ENCODE data around the gene ORC5.

Gene ORC5

DNA sequence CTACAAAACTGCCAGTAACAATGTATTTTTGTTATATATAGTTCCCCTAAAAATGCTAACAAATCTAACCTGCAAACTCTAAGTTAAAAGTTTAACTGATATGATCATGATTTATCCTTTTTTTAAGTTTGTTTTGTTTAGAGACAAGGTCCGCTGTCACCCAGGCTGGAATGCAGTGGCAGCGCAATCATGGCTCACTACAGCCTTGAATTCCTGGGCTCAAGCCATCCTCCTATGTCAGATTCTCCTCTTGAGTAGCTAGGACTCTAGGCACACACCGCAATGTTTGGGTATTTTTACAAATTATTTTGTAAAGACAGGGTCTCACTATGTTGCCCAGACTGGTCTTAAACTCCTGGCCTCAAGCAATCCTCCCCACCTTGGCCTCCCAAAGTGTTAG, 46.6 kb downstream of the ORC5 start (continued):
- TF ChIP-seq, protein P1, sequence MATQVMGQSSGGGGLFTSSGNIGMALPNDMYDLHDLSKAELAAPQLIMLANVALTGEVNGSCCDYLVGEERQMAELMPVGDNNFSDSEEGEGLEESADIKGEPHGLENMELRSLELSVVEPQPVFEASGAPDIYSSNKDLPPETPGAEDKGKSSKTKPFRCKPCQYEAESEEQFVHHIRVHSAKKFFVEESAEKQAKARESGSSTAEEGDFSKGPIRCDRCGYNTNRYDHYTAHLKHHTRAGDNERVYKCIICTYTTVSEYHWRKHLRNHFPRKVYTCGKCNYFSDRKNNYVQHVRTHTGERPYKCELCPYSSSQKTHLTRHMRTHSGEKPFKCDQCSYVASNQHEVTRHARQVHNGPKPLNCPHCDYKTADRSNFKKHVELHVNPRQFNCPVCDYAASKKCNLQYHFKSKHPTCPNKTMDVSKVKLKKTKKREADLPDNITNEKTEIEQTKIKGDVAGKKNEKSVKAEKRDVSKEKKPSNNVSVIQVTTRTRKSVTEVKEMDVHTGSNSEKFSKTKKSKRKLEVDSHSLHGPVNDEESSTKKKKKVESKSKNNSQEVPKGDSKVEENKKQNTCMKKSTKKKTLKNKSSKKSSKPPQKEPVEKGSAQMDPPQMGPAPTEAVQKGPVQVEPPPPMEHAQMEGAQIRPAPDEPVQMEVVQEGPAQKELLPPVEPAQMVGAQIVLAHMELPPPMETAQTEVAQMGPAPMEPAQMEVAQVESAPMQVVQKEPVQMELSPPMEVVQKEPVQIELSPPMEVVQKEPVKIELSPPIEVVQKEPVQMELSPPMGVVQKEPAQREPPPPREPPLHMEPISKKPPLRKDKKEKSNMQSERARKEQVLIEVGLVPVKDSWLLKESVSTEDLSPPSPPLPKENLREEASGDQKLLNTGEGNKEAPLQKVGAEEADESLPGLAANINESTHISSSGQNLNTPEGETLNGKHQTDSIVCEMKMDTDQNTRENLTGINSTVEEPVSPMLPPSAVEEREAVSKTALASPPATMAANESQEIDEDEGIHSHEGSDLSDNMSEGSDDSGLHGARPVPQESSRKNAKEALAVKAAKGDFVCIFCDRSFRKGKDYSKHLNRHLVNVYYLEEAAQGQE (tag by site-specific recombination; IDR thresholded peaks at IDR 0.05) = no peak
- TF ChIP-seq ZNF544 (tag by site-specific recombination; IDR thresholded peaks at IDR 0.05) (no peak), ZNF555 (tag by site-specific recombination; conservative IDR thresholded peaks at IDR 0.05) (no peak), SCRT1 (tag by site-specific recombination; IDR thresholded peaks at IDR 0.05; ENCODE audit: borderline replicate concordance) (no peak), ZNF837 (tag by site-specific recombination; IDR thresholded peaks at IDR 0.05) (no peak), ZNF112 (tag by site-specific recombination; IDR thresholded peaks at IDR 0.05) (no peak), GLIS1 (tag by site-specific recombination; IDR thresholded peaks at IDR 0.05) (no peak), ZNF335 (tag by site-specific recombination; conservative IDR thresholded peaks at IDR 0.05) (no peak)

GRCh38 chr7:104160375-104160774, 47.4 kb downstream of the ORC5 start:
- Histone ChIP-seq H3K36me3 (ENCODE audit: control insufficient read depth in 2 of 2, insufficient read depth in 1 of 2, low read length in 2 of 2) (peaks cover 8 to 13% of the 10 kb centered on the region in 2 experiments; a peak in 2 of 3 replicates), H3K4me3 (ENCODE audit: low read depth, low read length) (no peak overlapping the region), H3K27ac (ENCODE audit: extremely low read depth, low read depth, low read length) (no peak overlapping the region), H3K9me3 (ENCODE audit: control insufficient read depth, insufficient read depth, low read depth, low read length) (no peaks in the 10 kb centered on the region), H3K4me1 (ENCODE audit: control insufficient read depth, insufficient read depth, low read length) (no peaks in the 10 kb centered on the region)
- TF ChIP-seq ZNF626 (tag by site-specific recombination; IDR thresholded peaks at IDR 0.05) (no peak), ZNF404 (tag by site-specific recombination; IDR thresholded peaks at IDR 0.05) (no peak), ZNF266 (tag by site-specific recombination; IDR thresholded peaks at IDR 0.05; ENCODE audit: low read depth) (no peak), KLF7 (tag by site-specific recombination; IDR thresholded peaks at IDR 0.05; ENCODE audit: borderline replicate concordance) (no peak), ZNF654 (tag by site-specific recombination; IDR thresholded peaks at IDR 0.05; ENCODE audit: low read depth) (peak; percentile 33; the same call in 1 of the 2 replicates), ZNF335 (tag by site-specific recombination; conservative IDR thresholded peaks at IDR 0.05) (no peak)
- TF ChIP-seq, protein P2, sequence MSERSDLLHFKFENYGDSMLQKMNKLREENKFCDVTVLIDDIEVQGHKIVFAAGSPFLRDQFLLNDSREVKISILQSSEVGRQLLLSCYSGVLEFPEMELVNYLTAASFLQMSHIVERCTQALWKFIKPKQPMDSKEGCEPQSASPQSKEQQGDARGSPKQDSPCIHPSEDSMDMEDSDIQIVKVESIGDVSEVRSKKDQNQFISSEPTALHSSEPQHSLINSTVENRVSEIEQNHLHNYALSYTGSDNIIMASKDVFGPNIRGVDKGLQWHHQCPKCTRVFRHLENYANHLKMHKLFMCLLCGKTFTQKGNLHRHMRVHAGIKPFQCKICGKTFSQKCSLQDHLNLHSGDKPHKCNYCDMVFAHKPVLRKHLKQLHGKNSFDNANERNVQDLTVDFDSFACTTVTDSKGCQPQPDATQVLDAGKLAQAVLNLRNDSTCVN (tag by site-specific recombination; optimal IDR thresholded peaks at IDR 0.05) = no peak
- ChIA-PET CTCF (interaction anchor here (0.8 to 1.5 kb wide), 6 partner anchors 8 to 586 kb away, joined by 3 to 8 read pairs (median 4); no protein-coding TSS in a partner anchor), POLR2A (no interaction called here)

DNA sequence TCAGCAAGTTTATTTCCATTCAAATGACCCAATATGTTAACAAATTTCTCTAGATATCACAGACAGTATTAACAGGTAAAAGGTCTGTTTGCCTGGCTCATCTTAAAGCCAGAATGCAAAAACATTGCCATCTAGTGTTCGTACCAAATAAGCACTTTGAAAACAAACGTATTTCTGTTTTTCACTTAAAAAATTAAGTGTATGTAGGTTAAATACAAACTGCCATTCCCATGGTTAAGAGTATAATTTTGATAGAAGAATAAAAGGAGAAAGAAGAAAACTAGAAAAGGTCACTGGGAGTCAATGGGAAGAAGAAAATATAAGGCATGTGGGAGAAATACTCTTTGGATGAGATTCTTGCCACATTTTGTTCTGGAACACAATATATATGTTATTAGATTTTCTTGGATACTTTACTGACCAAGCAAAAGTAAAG, 51.0 kb downstream of the ORC5 start:
- Histone ChIP-seq H3K9me3 (ENCODE audit: control insufficient read depth, insufficient read depth, low read depth, low read length) (no peaks in the 10 kb centered on the region), H3K4me1 (ENCODE audit: control insufficient read depth, insufficient read depth, low read length) (no peaks in the 10 kb centered on the region), H3K36me3 (ENCODE audit: control insufficient read depth in 2 of 2, insufficient read depth in 1 of 2, low read length in 2 of 2) (no peaks in the 10 kb centered on the region; a peak in 1 of 3 replicates), H3K27ac (ENCODE audit: extremely low read depth, low read depth, low read length) (no peak overlapping the region), H3K4me3 (ENCODE audit: low read depth, low read length) (no peak overlapping the region)
- no peak for TF ChIP-seq ZNF324 (tag by site-specific recombination; IDR thresholded peaks at IDR 0.05)
- TF ChIP-seq ZNF654 (tag by site-specific recombination; IDR thresholded peaks at IDR 0.05; ENCODE audit: low read depth) = peak; percentile 62
- TF ChIP-seq SCRT1 (tag by site-specific recombination; IDR thresholded peaks at IDR 0.05; ENCODE audit: borderline replicate concordance) = no peak
- CTCF ChIA-PET = no interaction called here
- POLR2A ChIA-PET = no interaction called here

- no peaks in the 10 kb centered on the region for H3K9me3 ChIP-seq (ENCODE audit: control insufficient read depth, insufficient read depth, low read depth, low read length)
- H3K4me3 ChIP-seq (ENCODE audit: low read depth, low read length) = no peak overlapping the region
- H3K36me3 ChIP-seq (ENCODE audit: control insufficient read depth in 2 of 2, insufficient read depth in 1 of 2, low read length in 2 of 2) = peaks cover 0 to 4% of the 10 kb centered on the region in 2 experiments; a peak in 2 of 3 replicates
- no peaks in the 10 kb centered on the region for H3K4me1 ChIP-seq (ENCODE audit: control insufficient read depth, insufficient read depth, low read length)
- POLR2A ChIA-PET = no interaction called here
- CTCF ChIA-PET = no interaction called here
- no peak overlapping the region for H3K27ac ChIP-seq (ENCODE audit: extremely low read depth, low read depth, low read length)
- no peak for TF ChIP-seq ZNF248 (tag by site-specific recombination; IDR thresholded peaks at IDR 0.05)
- TF ChIP-seq ZNF169 (tag by site-specific recombination; IDR thresholded peaks at IDR 0.05) = no peak
- TF ChIP-seq, protein P3, sequence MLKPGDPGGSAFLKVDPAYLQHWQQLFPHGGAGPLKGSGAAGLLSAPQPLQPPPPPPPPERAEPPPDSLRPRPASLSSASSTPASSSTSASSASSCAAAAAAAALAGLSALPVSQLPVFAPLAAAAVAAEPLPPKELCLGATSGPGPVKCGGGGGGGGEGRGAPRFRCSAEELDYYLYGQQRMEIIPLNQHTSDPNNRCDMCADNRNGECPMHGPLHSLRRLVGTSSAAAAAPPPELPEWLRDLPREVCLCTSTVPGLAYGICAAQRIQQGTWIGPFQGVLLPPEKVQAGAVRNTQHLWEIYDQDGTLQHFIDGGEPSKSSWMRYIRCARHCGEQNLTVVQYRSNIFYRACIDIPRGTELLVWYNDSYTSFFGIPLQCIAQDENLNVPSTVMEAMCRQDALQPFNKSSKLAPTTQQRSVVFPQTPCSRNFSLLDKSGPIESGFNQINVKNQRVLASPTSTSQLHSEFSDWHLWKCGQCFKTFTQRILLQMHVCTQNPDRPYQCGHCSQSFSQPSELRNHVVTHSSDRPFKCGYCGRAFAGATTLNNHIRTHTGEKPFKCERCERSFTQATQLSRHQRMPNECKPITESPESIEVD (tag by site-specific recombination; IDR thresholded peaks at IDR 0.05) = no peak
- no peak for TF ChIP-seq ZNF391 (tag by site-specific recombination; IDR thresholded peaks at IDR 0.05; ENCODE audit: borderline replicate concordance, low read depth)
- no peak for TF ChIP-seq HOXA7 (CRISPR knock-in tag; IDR thresholded peaks at IDR 0.05; ENCODE audit: borderline replicate concordance)
- no peak for TF ChIP-seq OVOL3 (tag by site-specific recombination; IDR thresholded peaks at IDR 0.05)
- no peak for TF ChIP-seq TCF7L2 (IDR thresholded peaks at IDR 0.05; ENCODE audit: borderline replicate concordance, low read depth, low read length)
- no peak for TF ChIP-seq ZNF423 (tag by site-specific recombination; IDR thresholded peaks at IDR 0.05)
These were observed 54.5 kb downstream of the ORC5 start for GRCh38 chr7:104153287-104153686.

Measured in HEK293 (cell line).